HG03039 (cell line): Measurements from ENCODE around the gene LDLRAP1.
"Not testable (repeated sequence)": the region's sequence is repeated elsewhere in the genome, so short reads cannot be mapped to it uniquely, and the experiment has no call there.

ENCODE experiments used
- ATAC-seq: cut with Tn5 transposase; IDR thresholded peaks from one replicate; pipeline ENCODE4 v1.9.1; 2021; ENCODE audit warnings: mild to moderate bottlenecking, moderate library complexity; ENCODE audit not compliant: unreplicated experiment

Gene LDLRAP1

GRCh38 chr1:25599969-25600610 is 56.7 kb downstream of the LDLRAP1 start:
- ATAC-seq: no peak

- not testable (repeated sequence) for ATAC-seq
These were observed 57.7 kb downstream of the LDLRAP1 start for GRCh38 chr1:25600971-25601699.

DNA sequence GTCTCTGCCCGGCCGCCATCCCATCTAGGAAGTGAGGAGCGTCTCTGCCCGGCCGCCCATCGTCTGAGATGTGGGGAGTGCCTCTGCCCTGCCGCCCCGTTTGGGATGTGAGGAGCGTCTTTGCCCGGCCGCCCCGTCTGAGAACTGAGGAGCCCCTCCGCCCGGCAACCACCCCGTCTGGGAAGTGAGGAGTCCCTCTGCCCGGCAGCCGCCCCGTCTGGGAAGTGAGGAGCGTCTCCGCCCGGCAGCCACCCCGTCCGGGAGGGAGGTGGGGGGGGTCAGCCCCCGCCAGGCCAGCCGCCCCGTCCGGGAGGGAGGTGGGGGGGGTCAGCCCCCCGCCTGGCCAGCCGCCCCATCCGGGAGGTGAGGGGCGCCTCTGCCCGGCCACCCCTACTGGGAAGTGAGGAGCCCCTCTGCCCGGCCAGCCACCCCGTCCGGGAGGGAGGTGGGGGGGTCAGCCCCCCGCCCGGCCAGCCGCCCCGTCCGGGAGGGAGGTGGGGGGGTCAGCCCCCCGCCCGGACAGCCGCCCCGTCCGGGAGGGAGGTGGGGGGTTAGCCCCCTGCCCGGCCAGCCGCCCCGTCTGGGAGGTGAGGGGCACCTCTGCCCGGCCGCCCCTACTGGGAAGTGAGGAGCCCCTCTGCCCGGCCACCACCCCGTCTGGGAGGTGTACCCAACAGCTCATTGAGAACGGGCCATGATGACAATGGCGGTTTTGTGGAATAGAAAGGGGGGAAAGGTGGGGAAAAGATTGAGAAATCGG is 60.6 kb downstream of the LDLRAP1 start:
- not testable (repeated sequence) for ATAC-seq

DNA sequence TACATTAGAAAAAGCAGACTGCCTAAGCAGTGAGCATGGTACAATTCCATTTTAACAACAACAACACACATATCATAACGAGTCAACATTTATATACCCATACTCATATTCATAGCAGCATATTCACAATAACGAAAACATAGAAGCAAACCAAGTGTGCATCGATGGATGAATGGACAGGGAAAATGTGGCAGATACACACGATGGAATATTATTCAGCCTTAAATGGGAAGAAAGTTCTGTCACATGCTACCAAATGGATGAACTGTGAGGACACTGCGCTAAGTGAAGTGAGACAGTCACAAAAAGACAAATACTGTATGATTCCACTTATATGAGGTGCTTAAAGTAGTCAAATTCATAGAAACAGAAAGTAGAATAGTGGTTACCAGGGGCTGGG is 63.7 kb downstream of the LDLRAP1 start:
- ATAC-seq: no peak

DNA sequence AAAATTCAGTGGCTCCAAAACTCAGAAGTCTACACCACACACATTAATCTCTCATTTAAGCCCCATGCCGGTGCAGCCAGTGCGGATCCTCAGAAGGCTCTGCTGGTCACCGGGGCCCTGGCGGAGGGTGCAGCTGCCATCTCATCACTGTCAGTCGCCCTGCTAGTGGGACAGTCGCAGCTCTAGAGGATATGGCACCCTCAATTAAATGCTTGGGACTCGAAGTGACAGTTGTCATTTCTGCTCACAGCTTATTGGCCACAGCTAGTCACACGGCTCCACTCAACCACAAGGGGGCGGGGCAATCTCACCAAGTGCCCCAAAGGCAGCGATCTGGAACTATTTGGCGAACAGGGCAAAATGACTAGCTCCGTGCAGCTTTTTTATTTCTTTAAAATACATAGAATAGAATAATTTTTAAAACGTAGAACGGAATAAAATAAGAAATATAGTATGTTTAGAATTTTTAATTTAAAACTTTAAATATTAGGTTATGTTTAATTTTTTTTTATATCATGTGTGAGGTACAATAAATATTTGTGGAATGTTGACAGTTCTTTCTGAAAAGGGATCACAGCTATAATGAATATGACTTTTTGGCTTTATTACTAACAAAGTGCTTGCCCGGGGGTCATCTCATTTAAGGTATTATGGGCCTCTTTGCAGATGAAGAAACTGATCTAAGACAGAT is 65.2 kb downstream of the LDLRAP1 start:
- no peak for ATAC-seq

GRCh38 chr1:25609921-25610320 is 66.5 kb downstream of the LDLRAP1 start:
- no peak for ATAC-seq

- no peak for ATAC-seq
These were observed 67.6 kb downstream of the LDLRAP1 start for GRCh38 chr1:25610822-25611630.

GRCh38 chr1:25611843-25612242 is 68.4 kb downstream of the LDLRAP1 start:
- ATAC-seq: no peak

- ATAC-seq: no peak
These were observed 69.0 kb downstream of the LDLRAP1 start for GRCh38 chr1:25612421-25612820.

DNA sequence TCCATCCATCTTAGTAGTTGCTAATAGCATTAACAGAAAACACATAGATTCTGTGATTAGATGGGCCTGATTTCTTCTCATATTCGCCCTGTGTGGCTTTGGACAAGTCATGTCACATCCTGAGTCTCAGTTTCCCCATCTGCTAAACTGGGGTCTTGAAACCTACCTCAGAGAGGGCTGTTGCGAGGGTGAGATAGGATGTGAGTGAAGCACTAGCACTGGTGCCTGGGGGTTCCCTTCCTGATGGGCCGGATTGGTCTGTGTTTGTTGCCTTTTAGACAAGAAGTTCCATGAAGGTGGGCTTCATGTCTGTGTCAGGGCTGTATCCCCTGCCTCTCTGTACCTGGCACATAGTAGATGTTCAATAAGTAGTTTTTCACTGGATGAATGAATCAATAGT is 69.7 kb downstream of the LDLRAP1 start:
- ATAC-seq: no peak

DNA sequence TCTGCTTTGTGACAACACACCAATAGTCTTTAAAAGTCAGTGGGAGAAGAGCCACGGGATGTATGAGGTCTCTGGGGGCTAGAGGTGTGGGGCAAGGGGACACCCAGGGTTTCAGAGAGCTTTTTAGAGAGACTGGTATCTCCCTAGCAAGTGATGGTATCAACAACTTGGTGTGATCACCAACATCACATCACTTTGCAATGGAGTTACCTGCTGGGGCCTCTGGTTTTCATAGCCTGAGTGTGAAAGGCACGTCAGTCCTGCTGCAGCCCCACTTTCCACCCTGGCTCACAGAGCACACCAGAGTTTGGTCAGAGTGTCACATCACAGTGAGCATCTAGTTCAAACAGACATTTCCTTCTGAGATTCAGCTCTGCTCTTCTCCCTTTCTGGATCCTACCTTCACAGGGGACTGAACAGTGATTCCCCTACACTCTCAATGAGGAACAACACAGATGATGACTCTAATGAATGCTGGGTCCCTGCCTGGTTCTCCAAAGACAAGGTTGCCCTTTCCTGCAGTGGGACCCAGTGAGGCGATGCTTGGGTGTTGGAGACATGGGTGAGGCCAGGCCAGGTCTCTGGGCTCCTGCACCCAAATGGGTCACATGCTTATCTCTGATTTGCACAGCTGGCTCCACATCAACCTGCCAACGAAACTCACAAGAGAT is 71.2 kb downstream of the LDLRAP1 start:
- no peak for ATAC-seq

GRCh38 chr1:25615172-25615541 is 71.8 kb downstream of the LDLRAP1 start:
- ATAC-seq: no peak

- ATAC-seq: no peak
These were observed 72.2 kb downstream of the LDLRAP1 start for GRCh38 chr1:25615563-25616094.

- ATAC-seq: peak; percentile 61
These were observed 72.9 kb downstream of the LDLRAP1 start, which contains the start of gene MAN1C1 for GRCh38 chr1:25616095-25616986. TSS of gene MAN1C1 (plus strand) at chr1:25616791. CDS start at chr1:25617798, 1,007 bp downstream.

DNA sequence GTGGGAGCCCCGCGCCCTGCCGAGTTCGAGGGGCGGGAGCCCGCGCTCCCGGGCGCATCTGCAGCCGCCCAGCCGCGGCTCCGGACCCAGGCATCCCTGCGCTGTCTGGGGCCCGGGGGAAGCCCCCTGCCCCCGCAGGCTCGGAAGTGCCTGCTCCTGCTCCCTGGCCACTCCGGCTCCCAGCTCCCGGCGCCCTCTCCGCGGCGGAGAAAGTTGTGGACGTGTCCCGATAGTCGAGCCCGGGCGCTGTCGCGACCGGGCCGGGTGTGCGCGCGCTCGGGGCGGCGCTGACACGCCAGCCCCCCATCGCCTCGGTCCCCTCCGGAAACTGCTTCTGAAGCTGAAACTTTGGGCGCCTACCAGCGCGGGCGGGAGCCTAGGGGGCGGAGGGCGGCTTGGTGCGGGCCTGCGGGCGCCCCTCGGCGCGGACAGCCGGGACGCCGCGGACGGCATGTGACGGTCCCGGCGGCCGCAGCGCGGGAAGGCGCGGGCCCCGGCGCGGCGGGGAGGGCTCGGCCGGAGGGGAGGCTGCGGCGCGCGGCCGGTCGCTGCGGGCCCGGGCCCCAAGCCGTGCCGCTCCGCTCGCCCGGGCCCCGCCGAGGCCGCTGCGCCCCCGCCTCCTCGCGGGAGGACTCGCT is 73.7 kb downstream of the LDLRAP1 start:
- no peak for ATAC-seq

DNA sequence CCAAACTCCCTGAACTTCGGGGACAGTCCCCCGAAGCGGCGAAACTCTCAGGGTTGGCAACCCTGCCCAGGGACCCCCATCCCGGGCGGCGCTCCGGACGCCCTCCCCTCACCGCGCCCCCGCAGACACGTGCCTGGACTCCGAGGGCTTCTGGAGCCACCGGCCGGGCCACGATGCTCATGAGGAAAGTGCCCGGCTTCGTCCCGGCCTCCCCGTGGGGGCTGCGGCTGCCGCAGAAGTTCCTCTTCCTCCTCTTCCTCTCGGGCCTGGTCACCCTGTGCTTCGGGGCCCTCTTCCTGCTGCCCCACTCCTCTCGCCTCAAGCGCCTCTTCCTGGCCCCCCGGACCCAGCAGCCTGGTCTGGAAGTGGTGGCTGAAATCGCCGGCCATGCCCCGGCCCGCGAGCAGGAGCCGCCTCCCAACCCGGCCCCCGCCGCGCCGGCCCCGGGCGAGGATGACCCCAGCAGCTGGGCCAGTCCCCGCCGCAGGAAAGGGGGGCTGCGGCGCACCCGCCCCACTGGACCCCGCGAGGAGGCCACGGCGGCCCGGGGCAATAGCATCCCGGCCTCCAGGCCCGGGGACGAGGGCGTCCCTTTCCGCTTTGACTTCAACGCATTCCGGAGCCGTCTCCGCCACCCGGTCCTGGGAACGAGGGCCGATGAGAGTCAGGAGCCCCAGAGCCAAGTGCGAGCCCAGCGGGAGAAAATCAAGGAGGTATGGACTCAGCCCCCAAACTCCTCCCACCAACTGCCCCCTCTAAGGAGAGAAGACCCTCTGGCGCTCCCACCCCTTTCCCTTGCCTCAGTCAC is 74.4 kb downstream of the LDLRAP1 start:
- ATAC-seq: no peak

- ATAC-seq: no peak
These were observed 75.0 kb downstream of the LDLRAP1 start for GRCh38 chr1:25618433-25618808.
